Trophoblast cell (in vitro differentiated cells and primary cell): ENCODE data around the gene KCTD15.
"Not testable (repeated sequence)": the region's sequence is repeated elsewhere in the genome, so short reads cannot be mapped to it uniquely, and the experiment has no call there.

Experiments
- DNase-seq, 2 donors: peaks; one replicate each; pipeline ENCODE4 v3.0.0-alpha.2; 2016
- H2AFZ ChIP-seq: 2 replicates; pipeline ENCODE4 v1.6.1; 2013; ENCODE audit warnings: low read length, moderate library complexity, mild to moderate bottlenecking; ENCODE audit not compliant: insufficient read depth, poor library complexity
- H2AK5ac ChIP-seq: 2 replicates; pipeline ENCODE4 v1.6.1; 2013; ENCODE audit warnings: mild to moderate bottlenecking, low read length
- H2BK120ac ChIP-seq: 2 replicates; pipeline ENCODE4 v1.6.1; 2013; ENCODE audit warnings: low read length, mild to moderate bottlenecking, moderate library complexity; ENCODE audit not compliant: insufficient read depth, poor library complexity
- H2BK12ac ChIP-seq: 2 replicates; pipeline ENCODE4 v1.6.1; 2013; ENCODE audit warnings: mild to moderate bottlenecking, low read length, moderate library complexity
- H2BK5ac ChIP-seq: 2 replicates; pipeline ENCODE4 v1.6.1; 2013; ENCODE audit warnings: low read length, low read depth, moderate library complexity, mild to moderate bottlenecking; ENCODE audit not compliant: poor library complexity
- H3K14ac ChIP-seq: 2 replicates; pipeline ENCODE4 v1.6.1; 2013; ENCODE audit warnings: mild to moderate bottlenecking, low read length
- H3K18ac ChIP-seq: 2 replicates; pipeline ENCODE4 v1.6.1; 2013; ENCODE audit warnings: mild to moderate bottlenecking, low read length
- H3K23ac ChIP-seq: 2 replicates; pipeline ENCODE4 v1.6.1; 2013; ENCODE audit warnings: low read length
- H3K27ac ChIP-seq: 2 replicates; pipeline ENCODE4 v1.5.1; 2013; ENCODE audit warnings: low read depth, mild to moderate bottlenecking, inconsistent platforms, low read length, moderate library complexity
- H3K27me3 ChIP-seq: 2 replicates; pipeline ENCODE4 v1.6.1; 2013; ENCODE audit warnings: inconsistent platforms, mild to moderate bottlenecking, low read length, moderate library complexity; ENCODE audit not compliant: insufficient read depth
- H3K36me3 ChIP-seq, 2 experiments: 1 replicate in 1 of 2; 2 replicates in 1 of 2; pipeline ENCODE4 v1.6.1; 2013; ENCODE audit warnings: low read length in 2 of 2, mild to moderate bottlenecking in 2 of 2, moderate library complexity in 1 of 2; ENCODE audit not compliant: insufficient read depth in 2 of 2, control insufficient read depth in 1 of 2
- H3K4ac ChIP-seq: 2 replicates; pipeline ENCODE4 v1.6.1; 2013; ENCODE audit warnings: low read depth, mild to moderate bottlenecking, low read length, moderate library complexity
- H3K4me1 ChIP-seq, 2 experiments: 1 replicate in 1 of 2; 2 replicates in 1 of 2; pipeline ENCODE4 v1.6.1; 2013; ENCODE audit warnings: low read length in 2 of 2, mild to moderate bottlenecking in 2 of 2, moderate library complexity in 1 of 2; ENCODE audit not compliant: insufficient read depth in 2 of 2, control insufficient read depth in 1 of 2
- H3K4me2 ChIP-seq: 2 replicates; pipeline ENCODE4 v1.6.1; 2013; ENCODE audit warnings: inconsistent platforms, mild to moderate bottlenecking, low read length, moderate library complexity
- H3K4me3 ChIP-seq: 2 replicates; pipeline ENCODE4 v1.5.1; 2013; ENCODE audit warnings: mild to moderate bottlenecking, low read depth, low read length, inconsistent platforms
- H3K79me1 ChIP-seq: one replicate; pipeline ENCODE4 v1.6.1; 2013; ENCODE audit warnings: low read length
- H3K79me2 ChIP-seq: 2 replicates; pipeline ENCODE4 v1.6.1; 2013; ENCODE audit warnings: low read length, mild to moderate bottlenecking; ENCODE audit not compliant: control insufficient read depth, insufficient read depth, poor library complexity
- H3K9ac ChIP-seq: 2 replicates; pipeline ENCODE4 v1.6.1; 2013; ENCODE audit warnings: mild to moderate bottlenecking, low read length
- H3K9me3 ChIP-seq: 2 replicates; pipeline ENCODE4 v1.6.1; 2013; ENCODE audit warnings: low read depth, mild to moderate bottlenecking, control low read depth, inconsistent platforms, low read length; ENCODE audit not compliant: insufficient read depth
- H4K12ac ChIP-seq: 2 replicates; pipeline ENCODE4 v1.6.1; 2013; ENCODE audit warnings: low read depth, mild to moderate bottlenecking, low read length, moderate library complexity
- H4K8ac ChIP-seq: 2 replicates; pipeline ENCODE4 v1.6.1; 2013; ENCODE audit warnings: low read depth, mild to moderate bottlenecking, low read length, moderate library complexity
- H4K91ac ChIP-seq: one replicate; pipeline ENCODE4 v1.6.1; 2013; ENCODE audit warnings: low read depth, mild to moderate bottlenecking, low read length, moderate library complexity
- WGBS: extraction: QIAGEN DNeasy Blood & Tissue Kit; methylation state at CpG from one replicate; pipeline ENCODE4 v1.1.7; 2013; ENCODE audit warnings: missing lambda C conversion rate; ENCODE audit not compliant: insufficient read length, insufficient coverage; ENCODE audit errors: extremely low coverage; 5-methylcytosine and 5-hydroxymethylcytosine counted together

KCTD15 gene

DNA sequence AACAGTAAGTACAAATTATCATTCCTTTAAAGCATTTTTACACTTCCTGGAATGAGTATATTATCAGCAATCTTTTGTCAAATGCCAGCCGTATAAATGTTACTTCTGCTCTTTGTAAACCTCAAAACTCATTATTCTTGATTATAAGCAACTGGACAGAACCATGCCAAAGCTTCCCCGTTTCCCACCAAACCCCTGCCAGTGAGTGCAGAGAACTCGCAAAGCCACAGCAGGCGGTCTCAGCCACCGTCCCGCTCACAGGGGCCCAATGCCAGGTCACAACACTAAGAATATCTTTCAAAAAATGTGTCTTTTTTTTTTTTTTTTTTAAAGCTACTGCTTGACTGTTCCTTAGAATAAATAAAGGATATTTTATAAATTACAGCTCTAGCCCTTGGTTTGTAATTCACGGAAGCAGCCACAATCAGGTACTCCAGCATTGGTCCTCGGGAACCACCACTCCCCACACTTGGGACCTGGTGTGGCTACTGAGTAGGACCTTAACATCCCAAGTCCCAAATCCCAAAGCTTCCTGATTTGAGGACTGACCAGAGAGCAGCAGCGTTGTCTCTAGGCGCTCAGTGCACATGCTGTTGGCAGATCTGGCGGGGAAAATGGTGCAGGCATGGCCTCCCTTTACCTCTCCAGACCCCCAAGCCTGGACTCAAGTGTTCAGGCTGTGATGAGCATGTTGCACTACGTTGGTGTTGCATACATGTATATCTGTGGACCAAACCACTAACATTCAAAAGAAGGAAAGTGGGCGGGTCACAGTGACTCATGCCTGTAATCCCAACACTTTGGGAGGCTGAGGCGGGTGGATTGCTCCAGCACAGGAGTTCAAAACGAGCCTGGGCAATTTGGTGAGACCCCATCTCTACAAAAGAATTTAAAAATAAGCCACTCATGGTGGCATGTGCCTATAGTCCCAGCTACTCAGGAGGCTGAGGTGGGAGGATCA lies 19.0 kb downstream of the KCTD15 start:
- no peaks in the 10 kb centered on the region for H3K79me2 ChIP-seq
- DNase-seq: no peak
- WGBS: no CpG with 5 or more reads among the region's 15 CpGs

DNA sequence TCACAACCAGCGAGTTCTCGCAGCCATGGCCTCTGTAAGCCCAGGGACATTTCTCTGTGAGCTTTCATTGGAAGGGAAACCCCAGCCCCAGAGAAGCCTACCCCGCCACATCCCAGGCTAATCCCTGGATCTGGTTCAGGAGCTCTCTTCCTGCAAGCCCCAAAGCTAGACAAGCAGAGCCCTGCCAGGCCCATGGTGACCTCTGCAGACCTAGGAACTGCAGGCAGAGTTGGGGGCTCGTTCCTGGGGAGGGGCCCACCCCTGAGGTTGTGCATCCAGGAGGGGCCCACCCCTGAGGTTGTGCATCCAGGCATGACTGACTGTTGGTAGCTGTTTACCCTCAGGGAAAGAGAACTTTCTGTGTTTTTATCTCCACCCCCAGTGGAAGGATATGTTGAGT lies 21.7 kb downstream of the KCTD15 start:
- no CpG with 5 or more reads among the region's 4 CpGs for WGBS

More for the DNA sequence above, 19.0 kb downstream of the KCTD15 start:
- H2BK5ac ChIP-seq: no peak overlapping the region
- H3K27ac ChIP-seq: no peak overlapping the region
- H3K18ac ChIP-seq: no peak overlapping the region
- no peak overlapping the region for H3K14ac ChIP-seq
- no peaks in the 10 kb centered on the region for H3K9me3 ChIP-seq
- H2BK120ac ChIP-seq: no peak overlapping the region
- no peak overlapping the region for H4K8ac ChIP-seq
- no peak overlapping the region for H2AFZ ChIP-seq
- H3K27me3 ChIP-seq: no peaks in the 10 kb centered on the region
- no peak overlapping the region for H3K4me2 ChIP-seq
- H3K4me3 ChIP-seq: no peak overlapping the region
- H2BK12ac ChIP-seq: no peak overlapping the region
- no peak overlapping the region for H3K4ac ChIP-seq
- no peak overlapping the region for H3K9ac ChIP-seq
- H3K23ac ChIP-seq: no peak overlapping the region
- peaks cover 25 to 28% of the 10 kb centered on the region in 2 experiments for H3K36me3 ChIP-seq
- H4K12ac ChIP-seq: no peak overlapping the region
- H2AK5ac ChIP-seq: no peak overlapping the region
- H4K91ac ChIP-seq: no peak overlapping the region
- H3K4me1 ChIP-seq: peaks cover 16 to 18% of the 10 kb centered on the region in 2 experiments
- no peaks in the 10 kb centered on the region for H3K79me1 ChIP-seq

DNA sequence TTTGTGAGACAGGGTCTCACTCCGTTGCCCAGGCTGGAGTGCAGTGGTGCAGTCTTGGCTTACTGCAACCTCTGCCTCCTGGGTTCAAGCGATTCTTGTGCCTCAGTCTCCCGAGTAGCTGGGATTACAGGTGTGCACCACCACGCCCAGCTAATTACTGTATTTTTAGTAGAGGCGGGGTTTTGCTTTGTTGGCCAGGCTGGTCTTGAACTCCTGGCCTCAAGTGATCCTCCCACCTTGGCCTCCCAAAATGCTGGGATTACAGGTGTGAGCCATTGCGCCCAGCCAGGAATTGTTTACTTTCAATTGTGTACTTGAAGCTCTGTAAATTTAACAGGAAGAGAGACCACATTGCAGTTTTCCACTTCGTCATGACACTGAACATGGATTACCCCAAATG lies 22.4 kb downstream of the KCTD15 start:
- not testable (repeated sequence) for H2AK5ac ChIP-seq, H3K9ac ChIP-seq, H2BK120ac ChIP-seq, H4K91ac ChIP-seq, H3K27me3 ChIP-seq, H3K9me3 ChIP-seq, H4K12ac ChIP-seq, H2AFZ ChIP-seq, H3K4me2 ChIP-seq, H2BK5ac ChIP-seq, H3K23ac ChIP-seq, H3K4ac ChIP-seq, DNase-seq, H3K27ac ChIP-seq, H3K14ac ChIP-seq, H3K79me2 ChIP-seq, H4K8ac ChIP-seq, H3K4me3 ChIP-seq, H3K36me3 ChIP-seq, H3K79me1 ChIP-seq, H2BK12ac ChIP-seq, H3K18ac ChIP-seq
- peaks cover 7 to 11% of the 10 kb centered on the region in 2 experiments for H3K4me1 ChIP-seq
- no CpG with 5 or more reads among the region's 7 CpGs for WGBS

More for the DNA sequence above, 21.7 kb downstream of the KCTD15 start:
- Histone ChIP-seq H4K12ac (no peak overlapping the region), H3K36me3 (peaks cover 3 to 4% of the 10 kb centered on the region in 2 experiments), H3K18ac (no peak overlapping the region), H2AK5ac (no peak overlapping the region), H3K4ac (no peak overlapping the region), H2AFZ (no peak overlapping the region), H2BK120ac (no peak overlapping the region), H2BK12ac (no peak overlapping the region), H3K9me3 (no peaks in the 10 kb centered on the region), H3K4me1 (peaks cover 7 to 11% of the 10 kb centered on the region in 2 experiments), H3K79me2 (no peaks in the 10 kb centered on the region), H3K4me3 (no peak overlapping the region), H3K14ac (no peak overlapping the region), H3K27me3 (no peaks in the 10 kb centered on the region), H3K27ac (no peak overlapping the region), H3K4me2 (no peak overlapping the region), H3K9ac (no peak overlapping the region), H4K91ac (no peak overlapping the region), H4K8ac (no peak overlapping the region), H2BK5ac (no peak overlapping the region), H3K79me1 (no peaks in the 10 kb centered on the region), H3K23ac (no peak overlapping the region)
- no peak for DNase-seq

- Histone ChIP-seq H3K14ac (no peak overlapping the region), H3K18ac (no peak overlapping the region), H3K9me3 (no peaks in the 10 kb centered on the region), H4K8ac (no peak overlapping the region), H3K23ac (no peak overlapping the region), H2BK120ac (no peak overlapping the region), H3K27ac (no peak overlapping the region), H3K4me2 (peak overlapping the region; percentile 54), H3K36me3 (no peaks in the 10 kb centered on the region), H2BK5ac (no peak overlapping the region), H3K27me3 (no peaks in the 10 kb centered on the region), H3K4me1 (peaks cover 7 to 11% of the 10 kb centered on the region in 2 experiments), H4K91ac (no peak overlapping the region), H3K4ac (no peak overlapping the region), H4K12ac (no peak overlapping the region), H3K9ac (no peak overlapping the region), H2BK12ac (no peak overlapping the region), H3K79me2 (no peaks in the 10 kb centered on the region), H3K79me1 (no peaks in the 10 kb centered on the region), H2AK5ac (no peak overlapping the region), H2AFZ (no peak overlapping the region), H3K4me3 (no peak overlapping the region)
- DNase-seq: no peak
- no CpG with 5 or more reads among the region's 10 CpGs for WGBS
Measured at GRCh38 chr19:33819506-33819879, 22.8 kb downstream of the KCTD15 start.
